H9 (cell line): ENCODE results near the gene IL5. TPM values are rescaled to one million over a fixed set of nuclear protein-coding genes. Genes with fewer than 3 reads are reported as not detected.

ENCODE experiments used
- DNase-seq: peaks from one replicate; pipeline ENCODE4 v3.0.0-alpha.2; 2017
- H2AFZ ChIP-seq: one replicate; pipeline ENCODE4 v1.6.1; 2013; ENCODE audit warnings: mild to moderate bottlenecking, low read length, control low read depth, moderate library complexity
- H2AK5ac ChIP-seq: 2 replicates; pipeline ENCODE4 v1.6.1; 2013; ENCODE audit warnings: low read length, control low read depth, mixed read lengths; ENCODE audit not compliant: insufficient read length
- H2BK120ac ChIP-seq: one replicate; pipeline ENCODE4 v1.6.1; 2013; ENCODE audit warnings: low read depth, mild to moderate bottlenecking, low read length, control low read depth, inconsistent platforms; ENCODE audit not compliant: poor library complexity, severe bottlenecking
- H2BK12ac ChIP-seq: 2 replicates; pipeline ENCODE4 v1.6.1; 2013; ENCODE audit warnings: low read length, control low read depth, mixed read lengths, low read depth; ENCODE audit not compliant: insufficient read length
- H2BK15ac ChIP-seq: 2 replicates; pipeline ENCODE4 v1.6.1; 2013; ENCODE audit warnings: low read depth, low read length, control low read depth
- H2BK20ac ChIP-seq: one replicate; pipeline ENCODE4 v1.6.1; 2013; ENCODE audit warnings: low read depth, mild to moderate bottlenecking, low read length, control low read depth, inconsistent platforms; ENCODE audit not compliant: poor library complexity, severe bottlenecking
- H2BK5ac ChIP-seq: 2 replicates; pipeline ENCODE4 v1.6.1; 2013; ENCODE audit warnings: low read length, control low read depth, mixed read lengths; ENCODE audit not compliant: insufficient read length
- H3K14ac ChIP-seq: 2 replicates; pipeline ENCODE4 v1.6.1; 2013; ENCODE audit warnings: low read length, control low read depth; ENCODE audit not compliant: insufficient read depth
- H3K18ac ChIP-seq: 2 replicates; pipeline ENCODE4 v1.6.1; 2013; ENCODE audit warnings: low read depth, mild to moderate bottlenecking, mixed read lengths, low read length, control low read depth; ENCODE audit not compliant: insufficient read length
- H3K23ac ChIP-seq: 2 replicates; pipeline ENCODE4 v1.6.1; 2013; ENCODE audit warnings: low read length, control low read depth, mixed read lengths, low read depth; ENCODE audit not compliant: insufficient read length
- H3K23me2 ChIP-seq: 2 replicates; pipeline ENCODE4 v1.6.1; 2013; ENCODE audit warnings: low read depth, mild to moderate bottlenecking, mixed read lengths, low read length, control low read depth; ENCODE audit not compliant: insufficient read length, poor library complexity, severe bottlenecking
- H3K27ac ChIP-seq: 2 replicates; pipeline ENCODE4 v1.5.1; 2013; ENCODE audit warnings: low read length, control low read depth, mixed read lengths, low read depth; ENCODE audit not compliant: insufficient read length
- H3K27me3 ChIP-seq: 2 replicates; pipeline ENCODE4 v1.6.1; 2013; ENCODE audit warnings: low read length, control low read depth, inconsistent platforms; ENCODE audit not compliant: insufficient read depth
- H3K4ac ChIP-seq: 2 replicates; pipeline ENCODE4 v1.6.1; 2013; ENCODE audit warnings: low read depth, mild to moderate bottlenecking, control low read depth, inconsistent platforms, low read length, moderate library complexity
- H3K4me1 ChIP-seq: 2 replicates; pipeline ENCODE4 v1.6.1; 2013; ENCODE audit warnings: low read length, control low read depth, inconsistent platforms; ENCODE audit not compliant: insufficient read depth
- H3K4me2 ChIP-seq: 2 replicates; pipeline ENCODE4 v1.6.1; 2013; ENCODE audit warnings: low read length, control low read depth, mixed read lengths; ENCODE audit not compliant: insufficient read length, insufficient read depth
- H3K56ac ChIP-seq: 2 replicates; pipeline ENCODE4 v1.6.1; 2013; ENCODE audit warnings: low read depth, mild to moderate bottlenecking, mixed read lengths, low read length, control low read depth; ENCODE audit not compliant: insufficient read length
- H3K79me1 ChIP-seq: 2 replicates; pipeline ENCODE4 v1.6.1; 2013; ENCODE audit warnings: low read depth, mild to moderate bottlenecking, moderate library complexity, low read length, control low read depth, inconsistent platforms; ENCODE audit not compliant: insufficient read depth, poor library complexity, severe bottlenecking
- H3K79me2 ChIP-seq: 2 replicates; pipeline ENCODE4 v1.6.1; 2013; ENCODE audit warnings: low read length, control low read depth, inconsistent platforms; ENCODE audit not compliant: insufficient read depth
- H3K9ac ChIP-seq: 2 replicates; pipeline ENCODE4 v1.6.1; 2013; ENCODE audit warnings: low read length, control low read depth, mixed read lengths; ENCODE audit not compliant: insufficient read length; ENCODE audit errors: extremely low read depth
- H3K9me3 ChIP-seq: one replicate; pipeline ENCODE4 v1.6.1; 2013; ENCODE audit warnings: low read depth, low read length, inconsistent platforms; ENCODE audit not compliant: control insufficient read depth
- H3T11ph ChIP-seq: one replicate; pipeline ENCODE4 v1.6.1; 2013; ENCODE audit warnings: mild to moderate bottlenecking, low read length, control low read depth, inconsistent platforms
- H4K20me1 ChIP-seq: one replicate; pipeline ENCODE4 v1.6.1; 2013; ENCODE audit not compliant: control insufficient read depth, insufficient read length, insufficient read depth
- H4K5ac ChIP-seq: 2 replicates; pipeline ENCODE4 v1.6.1; 2013; ENCODE audit warnings: low read depth, mild to moderate bottlenecking, mixed read lengths, low read length, control low read depth; ENCODE audit not compliant: insufficient read length
- H4K8ac ChIP-seq: replicated peaks from 2 replicates; pipeline ENCODE4 v1.6.1; 2013; ENCODE audit warnings: low read length, control low read depth, mixed read lengths, low read depth; ENCODE audit not compliant: insufficient read length
- H4K91ac ChIP-seq: 2 replicates; pipeline ENCODE4 v1.6.1; 2013; ENCODE audit warnings: low read depth, mild to moderate bottlenecking, moderate library complexity, mixed read lengths, low read length, control low read depth; ENCODE audit not compliant: insufficient read length
- H3K27ac Mint-ChIP-seq, 3 experiments: 2 replicates in 2 of 3; 3 replicates in 1 of 3; pipeline ENCODE4 v1.8.0; 2020 to 2021; ENCODE audit warnings: mixed read lengths in 3 of 3, mild to moderate bottlenecking in 1 of 3, moderate library complexity in 1 of 3
- H3K27me3 Mint-ChIP-seq: 2 replicates; pipeline ENCODE4 v1.8.0; 2021; ENCODE audit warnings: low read depth, mild to moderate bottlenecking, moderate library complexity, mixed read lengths
- H3K36me3 Mint-ChIP-seq, 3 experiments: 2 replicates in 2 of 3; 3 replicates in 1 of 3; pipeline ENCODE4 v1.8.0; 2020 to 2021; ENCODE audit warnings: low read depth in 3 of 3, mixed read lengths in 3 of 3; ENCODE audit not compliant: insufficient read depth in 1 of 3
- H3K4me1 Mint-ChIP-seq, 2 experiments: 2 replicates each; pipeline ENCODE4 v1.8.0; 2020; ENCODE audit warnings: mixed read lengths in 2 of 2
- H3K4me3 Mint-ChIP-seq, 2 experiments: 2 replicates in 1 of 2; 3 replicates in 1 of 2; pipeline ENCODE4 v1.8.0; 2020 to 2021; ENCODE audit warnings: mild to moderate bottlenecking in 2 of 2, mixed read lengths in 2 of 2, moderate library complexity in 1 of 2
- H3K9me3 Mint-ChIP-seq, 2 experiments: 2 replicates in 1 of 2; 3 replicates in 1 of 2; pipeline ENCODE4 v1.8.0; 2020; ENCODE audit warnings: mild to moderate bottlenecking in 2 of 2, mixed read lengths in 2 of 2, moderate library complexity in 1 of 2
- WGBS: extraction: QIAGEN DNeasy Blood & Tissue Kit; methylation state at CpG from one replicate; pipeline ENCODE4 v1.1.7; 2013; ENCODE audit warnings: missing lambda C conversion rate, low lambda C conversion rate, mixed read lengths; ENCODE audit not compliant: insufficient read length; ENCODE audit errors: extremely low coverage; 5-methylcytosine and 5-hydroxymethylcytosine counted together
- total RNA-seq: library from RNA; stranded (reverse); gene quantifications from 2 replicates; pipeline ENCODE4 v1.2.1, GENCODE V29; 2021
- TF ChIP-seq, protein P1 (sequence below): fragments of 200-600 bp; sonication (generic); conservative IDR thresholded peaks from 3 replicates; pipeline ENCODE4 v1.8.0; 2021; ENCODE audit warnings: antibody characterized with exemption, mild to moderate bottlenecking

IL5 gene
- total RNA-seq, 1 experiment from 2014 or later = not detected

- no peak overlapping the region for H4K5ac ChIP-seq
- no peak overlapping the region for H2BK15ac ChIP-seq
- H3K79me2 ChIP-seq = no peaks in the 10 kb centered on the region
- Mint-ChIP-seq H3K4me1 (peaks cover 5 to 7% of the 10 kb centered on the region in 2 experiments; a peak in 3 of 4 replicates), H3K4me3 (no peak overlapping the region), H3K27me3 (no peaks in the 10 kb centered on the region), H3K9me3 (no peaks in the 10 kb centered on the region), H3K36me3 (no peaks in the 10 kb centered on the region; a peak in 1 of 7 replicates), H3K27ac (no peak overlapping the region; a peak in 1 of 7 replicates)
- no peak overlapping the region for H2BK120ac ChIP-seq
- no peaks in the 10 kb centered on the region for H3K23me2 ChIP-seq
- H3K4ac ChIP-seq = no peak overlapping the region
- TF ChIP-seq, protein P1, sequence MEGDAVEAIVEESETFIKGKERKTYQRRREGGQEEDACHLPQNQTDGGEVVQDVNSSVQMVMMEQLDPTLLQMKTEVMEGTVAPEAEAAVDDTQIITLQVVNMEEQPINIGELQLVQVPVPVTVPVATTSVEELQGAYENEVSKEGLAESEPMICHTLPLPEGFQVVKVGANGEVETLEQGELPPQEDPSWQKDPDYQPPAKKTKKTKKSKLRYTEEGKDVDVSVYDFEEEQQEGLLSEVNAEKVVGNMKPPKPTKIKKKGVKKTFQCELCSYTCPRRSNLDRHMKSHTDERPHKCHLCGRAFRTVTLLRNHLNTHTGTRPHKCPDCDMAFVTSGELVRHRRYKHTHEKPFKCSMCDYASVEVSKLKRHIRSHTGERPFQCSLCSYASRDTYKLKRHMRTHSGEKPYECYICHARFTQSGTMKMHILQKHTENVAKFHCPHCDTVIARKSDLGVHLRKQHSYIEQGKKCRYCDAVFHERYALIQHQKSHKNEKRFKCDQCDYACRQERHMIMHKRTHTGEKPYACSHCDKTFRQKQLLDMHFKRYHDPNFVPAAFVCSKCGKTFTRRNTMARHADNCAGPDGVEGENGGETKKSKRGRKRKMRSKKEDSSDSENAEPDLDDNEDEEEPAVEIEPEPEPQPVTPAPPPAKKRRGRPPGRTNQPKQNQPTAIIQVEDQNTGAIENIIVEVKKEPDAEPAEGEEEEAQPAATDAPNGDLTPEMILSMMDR = no peak
- no peak overlapping the region for H3K4me2 ChIP-seq
- no peak overlapping the region for H3K56ac ChIP-seq
- H2BK5ac ChIP-seq = no peak overlapping the region
- no peaks in the 10 kb centered on the region for H4K20me1 ChIP-seq
- H3K14ac ChIP-seq = no peak overlapping the region
- no peak overlapping the region for H4K91ac ChIP-seq
- H2BK12ac ChIP-seq = no peak overlapping the region
- no peaks in the 10 kb centered on the region for H3K79me1 ChIP-seq
- no peak overlapping the region for H3K27ac ChIP-seq
- no peak for DNase-seq
- no peak overlapping the region for H3K9ac ChIP-seq
- H3K27me3 ChIP-seq = no peaks in the 10 kb centered on the region; the same call in 1 of the 2 replicates
- no peak overlapping the region for H3K18ac ChIP-seq
- H2AFZ ChIP-seq = no peak overlapping the region
- no peak overlapping the region for H2AK5ac ChIP-seq
- no peak overlapping the region for H3T11ph ChIP-seq
- no peak overlapping the region for H4K8ac ChIP-seq
- WGBS = no CpG with 5 or more reads among the region's 4 CpGs
- no peaks in the 10 kb centered on the region for H3K4me1 ChIP-seq
- no peak overlapping the region for H3K23ac ChIP-seq
- H3K9me3 ChIP-seq = no peaks in the 10 kb centered on the region
- H2BK20ac ChIP-seq = no peak overlapping the region
These were observed 40.1 kb downstream of the IL5 start for GRCh38 chr5:132503244-132503643.
